Measurements from ENCODE around the gene DGKB.

DGKB gene

GRCh38 chr7:14582010-14582409 is 320.5 kb downstream of the DGKB start:
- H3K4me3 ChIP-seq (ENCODE audit: low read depth, low read length), result no peak overlapping the region
- DNase-seq (ENCODE audit: low read depth), result no peak
- no peak for TF ChIP-seq CTCF (IDR thresholded peaks at IDR 0.05; ENCODE audit: insufficient read depth, low read depth, low read length, missing control alignments)

- DNase-seq (ENCODE audit: low read depth), result no peak
- no peak for TF ChIP-seq CTCF (IDR thresholded peaks at IDR 0.05; ENCODE audit: insufficient read depth, low read depth, low read length, missing control alignments)
- H3K4me3 ChIP-seq (ENCODE audit: low read depth, low read length), result no peak overlapping the region
These were observed 322.6 kb downstream of the DGKB start for GRCh38 chr7:14579971-14580370.

GRCh38 chr7:14576578-14576977 is 326.0 kb downstream of the DGKB start:
- TF ChIP-seq CTCF (IDR thresholded peaks at IDR 0.05; ENCODE audit: insufficient read depth, low read depth, low read length, missing control alignments), result no peak

GRCh38 chr7:14570750-14571607 is 331.6 kb downstream of the DGKB start:
- no peak for DNase-seq (ENCODE audit: low read depth)

More at GRCh38 chr7:14576578-14576977, 326.0 kb downstream of the DGKB start:
- no peak overlapping the region for H3K4me3 ChIP-seq (ENCODE audit: low read depth, low read length)
- no peak for DNase-seq (ENCODE audit: low read depth)

GRCh38 chr7:14552060-14552459 is 350.5 kb downstream of the DGKB start:
- no peak for TF ChIP-seq CTCF (IDR thresholded peaks at IDR 0.05; ENCODE audit: insufficient read depth, low read depth, low read length, missing control alignments)
- no peak for DNase-seq (ENCODE audit: low read depth)
- H3K4me3 ChIP-seq (ENCODE audit: low read depth, low read length), result no peak overlapping the region

More at GRCh38 chr7:14570750-14571607, 331.6 kb downstream of the DGKB start:
- no peak for TF ChIP-seq CTCF (IDR thresholded peaks at IDR 0.05; ENCODE audit: insufficient read depth, low read depth, low read length, missing control alignments)
- no peak overlapping the region for H3K4me3 ChIP-seq (ENCODE audit: low read depth, low read length)

GRCh38 chr7:14551310-14551709 is 351.2 kb downstream of the DGKB start:
- no peak overlapping the region for H3K4me3 ChIP-seq (ENCODE audit: low read depth, low read length)
- DNase-seq (ENCODE audit: low read depth), result no peak
- no peak for TF ChIP-seq CTCF (IDR thresholded peaks at IDR 0.05; ENCODE audit: insufficient read depth, low read depth, low read length, missing control alignments)

- H3K4me3 ChIP-seq (ENCODE audit: low read depth, low read length), result no peak overlapping the region
- TF ChIP-seq CTCF (IDR thresholded peaks at IDR 0.05; ENCODE audit: insufficient read depth, low read depth, low read length, missing control alignments), result no peak
- no peak for DNase-seq (ENCODE audit: low read depth)
These were observed 359.9 kb downstream of the DGKB start for GRCh38 chr7:14542624-14543023.
